Activated naive CD4-positive, alpha-beta T cell treated with anti-CD3 and anti-CD28 coated beads, Interleukin-2, amount 50 U/mL, for 16 hours (primary cell): ENCODE measurements around the gene SMU1.
"Not testable (repeated sequence)": the region's sequence is repeated elsewhere in the genome, so short reads cannot be mapped to it uniquely, and the experiment has no call there.

Experiments used
- DNase-seq: peaks from one replicate; pipeline ENCODE4 v3.0.0-alpha.2; 2020

SMU1 gene

GRCh38 chr9:33105504-33105903, 29.0 kb upstream of the SMU1 start:
- DNase-seq, result no peak

GRCh38 chr9:33104401-33104800, 27.9 kb upstream of the SMU1 start:
- DNase-seq, result no peak

- DNase-seq, result no peak
These were observed 27.2 kb upstream of the SMU1 start for GRCh38 chr9:33103501-33104281.

GRCh38 chr9:33102551-33103210, 26.2 kb upstream of the SMU1 start:
- DNase-seq, result no peak

GRCh38 chr9:33101104-33101951, 24.9 kb upstream of the SMU1 start:
- no peak for DNase-seq

- no peak for DNase-seq
These were observed 23.3 kb upstream of the SMU1 start for GRCh38 chr9:33099754-33100153.

- no peak for DNase-seq
These were observed 20.7 kb upstream of the SMU1 start for GRCh38 chr9:33097192-33097591.

- no peak for DNase-seq
These were observed 16.2 kb upstream of the SMU1 start for GRCh38 chr9:33092634-33093033.

- not testable (repeated sequence) for DNase-seq
These were observed 9.2 kb upstream of the SMU1 start for GRCh38 chr9:33085672-33086071.

GRCh38 chr9:33082538-33083326, 6.3 kb upstream of the SMU1 start:
- no peak for DNase-seq

- no peak for DNase-seq
These were observed 5.7 kb upstream of the SMU1 start for GRCh38 chr9:33082128-33082527.

- DNase-seq, result peak; percentile 54
These were observed 4.8 kb upstream of the SMU1 start for GRCh38 chr9:33081128-33081851.

- DNase-seq, result no peak
These were observed 4.1 kb upstream of the SMU1 start for GRCh38 chr9:33080534-33080933.

GRCh38 chr9:33068991-33069390, 7.5 kb downstream of the SMU1 start:
- no peak for DNase-seq

- DNase-seq, result no peak
These were observed 11.1 kb downstream of the SMU1 start for GRCh38 chr9:33065157-33066076.

- no peak for DNase-seq
These were observed 25.3 kb downstream of the SMU1 start for GRCh38 chr9:33051144-33051543.

- DNase-seq, result no peak
These were observed 26.7 kb downstream of the SMU1 start for GRCh38 chr9:33049680-33050361.

- DNase-seq, result no peak
These were observed 28.4 kb downstream of the SMU1 start for GRCh38 chr9:33048054-33048465.

- DNase-seq, result no peak
These were observed 30.4 kb downstream of the SMU1 start for GRCh38 chr9:33046061-33046460.

- DNase-seq, result no peak
These were observed 31.7 kb downstream of the SMU1 start for GRCh38 chr9:33044677-33045282.
